ENCODE measurements around the gene ELOVL2.

ELOVL2 gene

DNA sequence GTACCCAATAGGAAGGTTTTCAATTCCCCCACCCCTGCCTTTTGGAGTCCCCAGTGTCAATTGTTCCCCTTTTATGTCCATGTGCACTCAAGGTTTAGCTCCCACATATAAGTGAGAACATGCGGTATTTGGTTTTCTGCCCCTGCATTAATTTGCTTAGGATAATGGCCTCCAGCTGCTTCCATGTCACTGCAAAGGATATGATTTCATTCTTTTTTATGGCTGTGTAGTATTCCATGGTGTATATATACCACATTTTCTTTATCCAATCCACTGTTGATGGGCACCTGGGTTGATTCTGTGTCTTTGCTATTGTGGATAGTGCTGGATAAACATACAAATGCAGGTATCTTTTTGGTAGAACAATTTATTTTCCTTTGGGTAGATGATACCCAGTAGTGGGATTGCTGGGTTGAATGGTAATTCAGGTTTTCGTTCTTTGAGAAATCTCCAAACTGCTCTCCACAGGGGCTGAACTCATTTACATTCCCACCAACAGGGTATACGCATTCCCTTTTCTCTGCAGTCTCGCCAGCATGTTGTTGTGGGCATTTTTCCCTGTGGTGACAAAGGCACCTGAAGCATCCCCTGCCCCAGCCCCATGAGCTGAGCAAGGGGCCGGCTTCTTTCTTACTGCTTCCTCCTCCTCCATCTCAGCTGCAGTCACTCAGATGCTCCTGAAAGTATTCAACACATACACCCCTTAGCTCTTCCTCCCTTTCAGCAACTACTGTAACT is 66.7 kb downstream of the ELOVL2 start:
- no peaks in the 10 kb centered on the region for H3K36me3 Mint-ChIP-seq (ENCODE audit: insufficient read depth)
- H3K27me3 Mint-ChIP-seq, result peaks cover 23% of the 10 kb centered on the region in 2 donors
- H3K27ac Mint-ChIP-seq, result no peak overlapping the region
- no peaks in the 10 kb centered on the region for H3K4me1 Mint-ChIP-seq (ENCODE audit: low read depth in 2 of 2)
- H3K4me3 Mint-ChIP-seq, result no peak overlapping the region
- DNase-seq, result no peak
- H3K9me3 Mint-ChIP-seq, result peaks cover 0 to 4% of the 10 kb centered on the region in 2 donors
- ATAC-seq (replicated peaks), result no peak

DNA sequence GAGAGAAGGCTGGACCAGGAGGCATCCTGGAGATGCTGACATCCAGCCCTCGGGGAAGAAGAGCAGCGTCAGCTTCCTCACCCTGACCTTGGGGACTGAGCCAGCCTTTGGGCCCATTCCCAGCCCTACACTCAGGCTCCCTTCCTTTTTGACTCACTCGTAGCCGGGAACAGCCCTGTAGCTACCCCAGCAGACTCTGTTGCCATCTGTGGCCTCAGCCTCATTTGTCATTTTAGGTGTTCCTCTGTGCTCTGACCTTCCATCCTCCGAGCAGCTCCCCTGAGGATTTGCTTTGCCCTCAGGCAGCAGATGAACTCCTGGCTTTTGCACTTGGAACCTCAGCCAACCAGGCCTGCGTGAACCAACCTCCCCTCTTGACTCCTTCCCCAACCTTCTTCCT is 67.5 kb downstream of the ELOVL2 start:
- H3K4me3 Mint-ChIP-seq, result no peak overlapping the region
- ATAC-seq (replicated peaks) (no peak), DNase-seq (no peak)
- H3K9me3 Mint-ChIP-seq, result peaks cover 0 to 4% of the 10 kb centered on the region in 2 donors
- no peak overlapping the region for H3K27ac Mint-ChIP-seq
- H3K27me3 Mint-ChIP-seq, result peaks cover 14 to 17% of the 10 kb centered on the region in 2 donors
- no peaks in the 10 kb centered on the region for H3K4me1 Mint-ChIP-seq (ENCODE audit: low read depth in 2 of 2)
- H3K36me3 Mint-ChIP-seq (ENCODE audit: insufficient read depth), result no peaks in the 10 kb centered on the region

DNA sequence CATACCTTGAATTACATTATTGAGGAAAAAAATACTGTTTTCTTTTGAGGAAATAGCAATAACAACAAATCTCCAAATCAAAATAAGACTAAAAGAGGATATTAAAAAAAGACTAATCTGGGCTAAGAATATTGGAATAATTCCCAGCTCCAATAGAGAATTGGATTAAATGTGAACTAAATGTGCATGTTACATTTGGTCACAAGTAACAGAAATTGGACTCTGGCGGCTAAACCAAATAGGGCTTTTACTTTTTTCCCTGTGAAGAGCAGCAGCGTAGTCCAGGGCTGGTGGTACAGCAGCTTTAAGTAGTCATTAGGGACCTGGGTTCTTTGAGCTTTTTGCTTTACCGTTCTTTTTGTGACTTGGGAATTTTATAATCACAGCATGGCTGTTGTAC is 71.9 kb downstream of the ELOVL2 start:
- Mint-ChIP-seq H3K36me3 (ENCODE audit: insufficient read depth) (no peaks in the 10 kb centered on the region), H3K4me1 (ENCODE audit: low read depth in 2 of 2) (no peaks in the 10 kb centered on the region), H3K9me3 (peaks cover 0 to 3% of the 10 kb centered on the region in 2 donors), H3K4me3 (no peak overlapping the region), H3K27ac (no peak overlapping the region), H3K27me3 (peaks cover 25 to 30% of the 10 kb centered on the region in 2 donors)
- DNase-seq (no peak), ATAC-seq (replicated peaks) (no peak)

DNA sequence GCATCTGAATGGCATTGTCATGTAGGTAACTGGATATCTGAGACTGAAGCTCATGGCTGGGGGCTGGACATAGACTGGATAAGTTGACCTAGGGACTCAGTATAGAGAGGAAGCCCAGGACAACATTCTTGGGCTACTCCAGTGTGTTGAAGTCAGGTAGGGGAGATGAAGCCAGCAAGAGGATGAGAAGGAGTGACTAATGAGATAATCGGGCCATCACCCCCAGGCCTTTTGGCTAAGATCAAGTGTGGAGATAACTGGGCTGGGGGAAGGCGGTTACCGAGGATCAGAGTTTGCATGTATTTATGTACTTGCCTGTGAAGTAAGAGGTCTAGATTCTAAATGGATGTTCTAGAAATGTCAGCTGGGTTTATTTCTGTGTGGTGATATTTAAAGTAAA is 73.4 kb downstream of the ELOVL2 start:
- Mint-ChIP-seq H3K36me3 (ENCODE audit: insufficient read depth) (no peaks in the 10 kb centered on the region), H3K4me1 (ENCODE audit: low read depth in 2 of 2) (no peaks in the 10 kb centered on the region), H3K4me3 (no peak overlapping the region), H3K27me3 (peaks cover 25 to 30% of the 10 kb centered on the region in 2 donors), H3K27ac (no peak overlapping the region), H3K9me3 (peaks cover 0 to 3% of the 10 kb centered on the region in 2 donors)
- ATAC-seq (replicated peaks) (no peak), DNase-seq (no peak)

DNA sequence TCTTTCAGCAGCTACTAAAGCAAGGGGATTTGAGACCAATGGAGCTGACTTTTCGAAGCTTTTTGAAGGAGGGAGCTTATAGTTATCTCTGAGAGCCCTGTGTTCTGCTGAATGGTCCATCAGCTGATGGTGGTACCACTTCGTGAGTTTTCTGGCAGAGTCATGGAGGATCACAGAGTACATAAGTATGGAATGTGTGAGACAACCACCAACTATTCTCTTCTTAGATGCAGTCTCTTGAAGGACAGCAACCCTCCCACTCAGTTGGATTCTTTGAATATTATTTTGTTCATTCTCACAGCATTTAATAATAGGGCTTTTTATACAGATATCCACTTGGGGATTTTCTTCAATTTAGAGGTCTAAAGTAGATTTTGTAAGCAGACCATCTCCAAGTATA is 75.3 kb downstream of the ELOVL2 start:
- Mint-ChIP-seq H3K4me3 (no peak overlapping the region), H3K36me3 (ENCODE audit: insufficient read depth) (no peaks in the 10 kb centered on the region), H3K9me3 (peaks cover 0 to 6% of the 10 kb centered on the region in 2 donors), H3K4me1 (ENCODE audit: low read depth in 2 of 2) (no peaks in the 10 kb centered on the region), H3K27me3 (peaks cover 30 to 35% of the 10 kb centered on the region in 2 donors), H3K27ac (no peak overlapping the region)
- no peak for ATAC-seq (replicated peaks)
- no peak for DNase-seq

DNA sequence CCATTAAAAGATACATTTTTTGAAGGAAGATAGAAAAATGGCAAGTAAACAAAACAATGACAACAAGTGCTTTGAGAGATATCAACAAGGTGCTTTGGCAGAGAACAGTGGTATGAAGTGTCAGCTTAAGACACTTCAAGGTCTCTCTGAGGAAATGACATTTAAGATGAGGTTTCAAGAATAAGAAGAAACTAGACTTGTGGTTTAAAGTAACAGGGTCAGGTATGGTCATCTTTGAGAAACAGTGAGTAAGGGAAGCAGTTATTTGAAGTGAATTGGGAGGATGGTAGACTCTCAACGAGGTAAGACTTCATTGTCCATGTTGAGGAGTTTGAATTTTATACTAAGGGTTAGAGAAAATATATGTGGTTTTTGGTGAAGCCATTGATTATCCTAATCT is 79.4 kb downstream of the ELOVL2 start:
- Mint-ChIP-seq H3K27me3 (peaks cover 28 to 37% of the 10 kb centered on the region in 2 donors), H3K27ac (no peak overlapping the region), H3K9me3 (peaks cover 0 to 6% of the 10 kb centered on the region in 2 donors)

DNA sequence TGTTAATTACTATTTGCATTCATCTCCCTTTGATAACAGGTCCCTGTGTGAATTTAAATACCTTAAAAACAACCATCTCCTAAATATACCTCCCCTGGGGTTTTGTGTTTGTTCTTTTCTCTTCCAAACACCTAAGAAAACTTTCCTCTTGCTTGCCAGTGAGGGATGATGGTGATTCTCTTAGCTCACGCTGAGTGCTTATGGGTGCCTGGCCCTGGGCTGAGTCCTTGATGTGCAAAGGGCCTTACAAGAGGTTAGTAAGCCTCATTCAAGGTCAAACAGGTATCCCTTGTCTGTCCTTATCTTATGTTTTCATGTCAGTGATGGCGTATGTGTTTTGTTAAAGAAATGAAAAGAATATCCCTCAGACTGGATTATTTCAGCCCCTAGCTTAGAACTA is 81.0 kb downstream of the ELOVL2 start:
- DNase-seq (no peak), ATAC-seq (replicated peaks) (no peak)
- Mint-ChIP-seq H3K27me3 (peaks cover 28 to 36% of the 10 kb centered on the region in 2 donors), H3K4me3 (no peak overlapping the region), H3K27ac (no peak overlapping the region), H3K36me3 (ENCODE audit: insufficient read depth) (no peaks in the 10 kb centered on the region), H3K4me1 (ENCODE audit: low read depth in 2 of 2) (no peaks in the 10 kb centered on the region), H3K9me3 (peaks cover 0 to 6% of the 10 kb centered on the region in 2 donors)

More for the DNA sequence above, 79.4 kb downstream of the ELOVL2 start:
- Mint-ChIP-seq H3K4me1 (ENCODE audit: low read depth in 2 of 2) (no peaks in the 10 kb centered on the region), H3K36me3 (ENCODE audit: insufficient read depth) (no peaks in the 10 kb centered on the region), H3K4me3 (no peak overlapping the region)
- DNase-seq (no peak), ATAC-seq (replicated peaks) (no peak)

DNA sequence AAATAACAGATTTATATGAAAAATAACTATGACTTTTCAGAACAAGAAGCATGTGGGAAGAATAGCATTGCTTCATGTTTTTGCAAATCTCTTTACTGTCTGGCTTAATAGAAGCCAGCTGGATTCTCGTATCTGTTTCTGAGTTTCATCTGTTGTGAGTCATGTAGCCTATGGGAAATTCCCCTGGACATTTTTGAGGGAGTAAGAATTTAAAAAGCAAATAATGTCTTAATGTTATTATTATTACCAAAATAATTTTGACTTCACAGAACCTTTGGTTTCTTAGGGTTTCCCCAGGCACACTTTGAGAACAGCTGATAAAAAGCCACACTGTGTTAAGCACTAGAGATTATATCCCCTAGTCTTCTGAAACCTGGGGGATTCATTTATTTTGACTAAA is 81.4 kb downstream of the ELOVL2 start:
- DNase-seq (no peak), ATAC-seq (replicated peaks) (no peak)
- Mint-ChIP-seq H3K9me3 (peaks cover 0 to 3% of the 10 kb centered on the region in 2 donors), H3K36me3 (ENCODE audit: insufficient read depth) (no peaks in the 10 kb centered on the region), H3K27me3 (peaks cover 24 to 31% of the 10 kb centered on the region in 2 donors), H3K4me1 (ENCODE audit: low read depth in 2 of 2) (no peaks in the 10 kb centered on the region), H3K4me3 (no peak overlapping the region), H3K27ac (no peak overlapping the region)

DNA sequence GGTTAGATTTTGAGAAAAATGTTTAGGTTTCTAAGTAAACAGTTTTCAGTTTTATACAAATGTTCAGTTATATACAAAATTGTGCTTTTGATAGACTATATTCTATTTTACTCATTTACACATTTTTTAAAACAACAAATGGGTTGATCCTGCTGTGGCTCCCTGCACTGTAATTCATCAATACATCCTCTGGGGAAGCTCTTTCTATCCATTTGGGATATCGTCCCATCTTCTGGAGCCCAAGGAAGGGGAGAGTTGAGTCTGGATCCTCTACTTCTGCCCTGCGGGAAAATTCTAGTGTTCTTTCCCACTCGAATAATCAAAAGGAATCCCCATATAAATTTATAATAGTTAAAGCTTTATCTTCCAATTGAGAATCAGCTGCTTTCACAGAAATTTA is 82.3 kb downstream of the ELOVL2 start:
- H3K4me3 Mint-ChIP-seq, result no peak overlapping the region
- no peaks in the 10 kb centered on the region for H3K4me1 Mint-ChIP-seq (ENCODE audit: low read depth in 2 of 2)
- peaks cover 0 to 3% of the 10 kb centered on the region in 2 donors for H3K9me3 Mint-ChIP-seq

DNA sequence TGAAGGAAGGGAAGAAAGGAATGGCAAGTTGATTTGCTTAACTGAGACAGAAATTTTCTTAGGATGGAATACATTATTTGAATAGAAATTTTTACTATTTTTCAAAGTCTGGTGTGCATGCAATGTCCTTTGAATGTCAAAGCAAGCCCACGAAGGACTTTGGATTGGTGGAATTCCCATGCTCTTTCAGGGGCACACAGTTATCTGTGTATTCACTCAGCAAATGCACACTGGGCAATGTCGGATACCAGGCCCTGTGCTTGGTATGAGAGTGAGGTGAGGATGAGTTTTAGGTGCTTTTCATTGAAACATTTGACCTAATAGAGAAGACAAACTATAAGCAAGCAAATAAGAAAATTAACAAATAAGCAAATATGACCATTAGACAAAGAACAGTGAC is 83.9 kb downstream of the ELOVL2 start:
- DNase-seq (no peak), ATAC-seq (replicated peaks) (no peak)
- H3K27me3 Mint-ChIP-seq, result peaks cover 23 to 27% of the 10 kb centered on the region in 2 donors
- peaks cover 0 to 2% of the 10 kb centered on the region in 2 donors for H3K9me3 Mint-ChIP-seq
- H3K4me1 Mint-ChIP-seq (ENCODE audit: low read depth in 2 of 2), result no peaks in the 10 kb centered on the region
- H3K27ac Mint-ChIP-seq, result no peak overlapping the region
- H3K4me3 Mint-ChIP-seq, result no peak overlapping the region
- no peaks in the 10 kb centered on the region for H3K36me3 Mint-ChIP-seq (ENCODE audit: insufficient read depth)

More for the DNA sequence above, 82.3 kb downstream of the ELOVL2 start:
- DNase-seq, result no peak
- Mint-ChIP-seq H3K27ac (no peak overlapping the region), H3K36me3 (ENCODE audit: insufficient read depth) (no peaks in the 10 kb centered on the region), H3K27me3 (peaks cover 23 to 31% of the 10 kb centered on the region in 2 donors)
- ATAC-seq (replicated peaks), result no peak

DNA sequence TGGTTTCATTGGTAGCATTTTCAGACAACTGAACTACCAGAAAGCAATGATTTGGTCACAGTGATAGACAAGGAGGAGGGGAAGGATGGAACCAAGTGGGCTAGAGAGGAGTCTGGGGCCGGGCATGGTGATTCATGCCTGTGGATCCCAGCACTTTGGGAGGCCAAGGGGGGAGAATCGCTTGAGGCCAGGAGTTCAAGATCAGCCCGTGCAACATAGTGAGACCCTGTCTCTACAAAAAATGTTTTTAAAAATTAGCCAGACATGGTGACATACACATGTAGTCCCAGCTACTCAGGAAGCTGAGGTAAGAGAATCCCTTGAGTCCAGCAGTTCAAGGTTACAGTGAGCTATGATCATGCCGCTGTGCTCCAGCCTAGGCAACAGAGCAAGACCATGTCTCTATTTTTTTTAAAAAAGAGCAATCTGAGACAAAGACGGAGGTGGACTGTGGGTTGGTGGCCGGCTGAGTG is 86.7 kb downstream of the ELOVL2 start:
- Mint-ChIP-seq H3K4me1 (ENCODE audit: low read depth in 2 of 2) (peaks cover 0 to 3% of the 10 kb centered on the region in 2 donors), H3K27ac (no peak overlapping the region), H3K27me3 (peaks cover 33 to 34% of the 10 kb centered on the region in 2 donors), H3K9me3 (no peaks in the 10 kb centered on the region), H3K36me3 (ENCODE audit: insufficient read depth) (no peaks in the 10 kb centered on the region), H3K4me3 (no peak overlapping the region)
- DNase-seq (no peak), ATAC-seq (replicated peaks) (no peak)

DNA sequence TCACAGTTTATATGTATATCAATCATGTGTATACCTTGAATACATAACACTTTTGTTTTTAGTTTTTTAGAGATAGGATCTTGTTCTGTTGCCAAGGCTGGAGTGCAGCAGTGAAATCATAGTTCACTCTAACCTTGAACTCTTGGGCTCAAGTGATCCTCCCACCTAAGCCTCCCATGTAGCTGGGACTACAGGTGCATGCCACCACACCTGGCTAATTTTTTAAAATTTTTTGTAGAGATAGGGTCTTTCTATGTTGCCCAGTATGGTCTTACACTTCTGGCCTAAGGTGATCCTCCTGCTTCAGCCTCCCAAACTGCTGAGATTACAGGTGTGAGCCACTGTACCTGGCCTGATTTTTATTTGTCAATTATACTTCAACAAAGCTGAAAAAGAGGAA is 87.3 kb downstream of the ELOVL2 start:
- H3K4me3 Mint-ChIP-seq, result no peak overlapping the region
- peaks cover 34 to 37% of the 10 kb centered on the region in 2 donors for H3K27me3 Mint-ChIP-seq
- no peak for DNase-seq
- no peaks in the 10 kb centered on the region for H3K9me3 Mint-ChIP-seq
- no peaks in the 10 kb centered on the region for H3K36me3 Mint-ChIP-seq (ENCODE audit: insufficient read depth)
- ATAC-seq (replicated peaks), result no peak
- H3K27ac Mint-ChIP-seq, result no peak overlapping the region
- H3K4me1 Mint-ChIP-seq (ENCODE audit: low read depth in 2 of 2), result peaks cover 0 to 3% of the 10 kb centered on the region in 2 donors

DNA sequence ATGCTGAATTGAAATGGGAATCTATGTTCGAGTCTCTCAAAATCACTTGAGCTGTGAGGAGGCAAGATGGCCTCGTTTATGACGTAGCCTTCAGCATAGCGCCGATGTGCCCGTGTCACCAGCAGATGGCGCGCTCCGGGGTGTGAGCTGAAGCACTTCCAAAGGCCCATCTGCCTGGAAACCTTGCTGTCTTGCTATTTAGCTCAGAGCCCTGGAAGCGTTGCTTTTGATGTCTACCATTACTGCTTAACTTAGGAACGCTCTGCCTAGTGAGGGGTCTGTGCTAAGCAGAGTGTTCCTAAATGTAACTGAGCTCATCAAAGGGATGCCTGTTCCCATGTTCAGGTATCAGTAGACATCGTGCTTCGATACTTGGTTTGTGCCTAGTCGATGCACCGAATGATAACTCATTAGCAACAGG is 89.5 kb downstream of the ELOVL2 start:
- H3K4me1 Mint-ChIP-seq (ENCODE audit: low read depth in 2 of 2), result peaks cover 0 to 3% of the 10 kb centered on the region in 2 donors
- H3K9me3 Mint-ChIP-seq, result no peaks in the 10 kb centered on the region
- ATAC-seq (replicated peaks) (peak; percentile 70), DNase-seq (peak; percentile 39 to 47 (median 44))
- H3K4me3 Mint-ChIP-seq, result no peak overlapping the region
- H3K27ac Mint-ChIP-seq, result no peak overlapping the region
- H3K36me3 Mint-ChIP-seq (ENCODE audit: insufficient read depth), result no peaks in the 10 kb centered on the region
- H3K27me3 Mint-ChIP-seq, result peaks cover 32 to 34% of the 10 kb centered on the region in 2 donors

DNA sequence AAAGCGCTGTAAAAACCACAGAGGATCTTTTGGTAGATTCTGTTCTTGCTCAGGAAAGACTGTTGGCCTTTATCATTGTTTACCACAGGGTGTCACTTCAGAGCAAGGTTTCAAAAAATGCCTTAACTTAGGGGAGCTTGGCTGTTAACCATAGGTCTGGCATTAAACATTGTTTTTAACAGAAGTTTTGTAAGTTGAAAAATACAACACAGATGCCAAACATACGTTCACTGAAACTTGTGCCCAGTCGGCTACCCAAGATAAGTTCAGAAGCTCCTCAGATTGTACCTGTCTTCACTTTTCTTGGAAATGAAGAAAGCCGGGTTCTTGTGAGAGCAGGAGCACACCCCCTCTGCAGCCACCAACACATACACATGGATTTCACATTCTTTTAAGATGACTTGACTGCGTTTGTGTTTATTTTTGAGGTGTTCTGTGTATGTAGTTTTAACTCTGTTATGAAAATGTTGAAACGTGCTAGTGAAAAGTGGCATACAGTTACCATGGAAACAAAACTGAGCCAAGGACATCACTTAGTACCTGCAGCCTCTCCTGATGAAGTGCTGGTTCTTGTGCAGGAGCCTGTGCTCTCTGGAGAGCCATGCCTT is 92.3 kb downstream of the ELOVL2 start:
- H3K9me3 Mint-ChIP-seq, result no peaks in the 10 kb centered on the region
- H3K4me1 Mint-ChIP-seq (ENCODE audit: low read depth in 2 of 2), result peaks cover 0 to 3% of the 10 kb centered on the region in 2 donors
- peaks cover 24 to 30% of the 10 kb centered on the region in 2 donors for H3K27me3 Mint-ChIP-seq
- no peak overlapping the region for H3K27ac Mint-ChIP-seq
- H3K36me3 Mint-ChIP-seq (ENCODE audit: insufficient read depth), result no peaks in the 10 kb centered on the region
- H3K4me3 Mint-ChIP-seq, result no peak overlapping the region
- DNase-seq (no peak), ATAC-seq (replicated peaks) (no peak)

Data from effector memory CD8-positive, alpha-beta T cell (primary cell).